Measurements from ENCODE around the gene POM121L12.

The POM121L12 gene

GRCh38 chr7:53035499-53036412 lies at the start of gene POM121L12:
POM121L12 (plus strand) TSS chr7:53035633; CDS start chr7:53035672, 39 bp downstream.
- DNase-seq: no peak

DNA sequence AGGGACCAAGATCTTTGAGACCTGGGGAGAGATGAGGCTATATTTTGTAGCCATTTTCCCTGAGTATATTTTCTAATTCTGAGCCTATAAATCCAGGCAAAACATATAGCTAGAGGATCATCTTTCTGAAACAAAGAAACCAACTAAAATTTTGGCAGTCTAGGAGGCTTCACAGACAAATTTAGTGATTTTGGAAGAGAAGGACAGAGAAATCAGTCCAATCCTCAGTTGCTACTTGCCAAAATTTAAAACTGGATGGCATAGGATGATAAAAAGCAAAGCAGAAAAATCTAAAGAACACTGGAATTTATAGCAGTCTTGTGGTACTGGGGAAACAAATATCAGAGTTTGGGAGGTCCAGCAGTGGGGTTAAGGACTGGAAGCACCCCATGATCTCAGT lies 43.4 kb upstream of the POM121L12 start:
- no peak for DNase-seq

DNA sequence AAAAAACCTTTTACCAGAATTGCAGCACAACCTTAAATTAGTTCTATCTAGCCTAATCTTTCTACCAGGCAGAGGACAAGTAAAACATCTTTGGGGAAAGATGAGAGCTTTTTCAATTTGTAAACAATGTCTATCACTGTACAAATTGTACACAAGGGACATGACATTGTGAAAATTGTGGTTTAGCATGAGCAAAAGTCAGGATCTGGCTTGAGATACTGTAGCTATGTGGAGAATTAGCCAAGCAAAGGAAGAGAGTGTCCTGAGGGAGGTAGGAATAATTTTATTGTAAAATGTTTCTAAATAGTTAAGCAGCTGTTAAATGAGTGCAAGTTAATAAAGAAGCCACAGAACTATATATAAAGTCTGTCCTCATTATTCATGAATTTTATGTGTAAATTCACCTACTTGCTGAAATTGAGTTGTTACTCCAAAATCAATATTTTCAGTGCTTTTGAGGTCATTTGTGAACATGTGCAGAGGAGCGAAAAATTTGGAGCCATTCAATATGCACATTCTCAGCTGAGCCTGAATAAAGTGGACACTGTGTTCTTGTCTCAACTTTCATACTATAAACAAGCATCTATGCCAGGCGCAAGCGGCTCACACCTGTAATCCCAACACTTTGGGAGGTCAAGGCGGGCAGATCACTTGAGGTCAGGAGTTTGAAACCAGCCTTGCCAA lies 42.8 kb upstream of the POM121L12 start:
- no peak for DNase-seq

DNA sequence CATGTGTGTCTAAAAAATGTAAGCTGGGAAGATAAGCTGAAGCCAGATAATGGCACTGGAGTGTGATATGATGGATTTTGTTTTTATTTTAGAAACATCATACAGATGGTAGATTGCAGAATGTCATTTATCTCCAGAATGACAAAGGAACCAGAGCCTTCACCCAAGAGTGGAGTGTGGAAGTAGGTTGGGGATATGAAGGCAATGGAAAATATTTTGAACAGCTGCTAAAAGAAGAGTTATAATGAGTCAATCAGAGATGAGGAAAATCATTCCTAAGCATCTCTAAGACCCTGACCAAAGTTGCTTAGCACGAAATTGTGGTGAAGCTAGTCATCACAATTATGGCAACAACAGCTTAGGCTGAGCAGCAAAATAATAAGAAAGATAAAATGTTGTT lies 39.8 kb upstream of the POM121L12 start:
- DNase-seq: no peak

- no peak for DNase-seq
These were observed 34.2 kb upstream of the POM121L12 start for GRCh38 chr7:53001221-53001620.

DNA sequence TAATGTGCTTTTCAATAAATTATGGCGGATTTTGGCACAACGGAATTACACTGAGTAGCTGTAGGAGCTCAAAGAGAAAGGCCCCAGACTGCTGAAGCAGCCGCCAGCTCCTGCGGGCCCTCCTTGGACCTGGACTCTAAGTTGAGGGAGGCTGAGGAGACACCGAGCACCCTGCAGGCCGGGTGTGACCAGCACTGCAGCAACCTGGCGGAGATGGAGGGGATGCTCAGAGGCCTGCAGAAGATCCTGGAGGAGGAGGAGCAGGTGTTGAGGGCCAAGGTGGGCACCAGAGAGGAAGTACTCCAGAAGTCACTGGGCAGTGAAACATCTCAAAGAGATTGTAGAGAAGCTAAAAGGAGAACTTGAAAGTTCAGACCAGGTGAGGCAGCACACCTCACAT lies 33.0 kb upstream of the POM121L12 start:
- no peak for DNase-seq

DNA sequence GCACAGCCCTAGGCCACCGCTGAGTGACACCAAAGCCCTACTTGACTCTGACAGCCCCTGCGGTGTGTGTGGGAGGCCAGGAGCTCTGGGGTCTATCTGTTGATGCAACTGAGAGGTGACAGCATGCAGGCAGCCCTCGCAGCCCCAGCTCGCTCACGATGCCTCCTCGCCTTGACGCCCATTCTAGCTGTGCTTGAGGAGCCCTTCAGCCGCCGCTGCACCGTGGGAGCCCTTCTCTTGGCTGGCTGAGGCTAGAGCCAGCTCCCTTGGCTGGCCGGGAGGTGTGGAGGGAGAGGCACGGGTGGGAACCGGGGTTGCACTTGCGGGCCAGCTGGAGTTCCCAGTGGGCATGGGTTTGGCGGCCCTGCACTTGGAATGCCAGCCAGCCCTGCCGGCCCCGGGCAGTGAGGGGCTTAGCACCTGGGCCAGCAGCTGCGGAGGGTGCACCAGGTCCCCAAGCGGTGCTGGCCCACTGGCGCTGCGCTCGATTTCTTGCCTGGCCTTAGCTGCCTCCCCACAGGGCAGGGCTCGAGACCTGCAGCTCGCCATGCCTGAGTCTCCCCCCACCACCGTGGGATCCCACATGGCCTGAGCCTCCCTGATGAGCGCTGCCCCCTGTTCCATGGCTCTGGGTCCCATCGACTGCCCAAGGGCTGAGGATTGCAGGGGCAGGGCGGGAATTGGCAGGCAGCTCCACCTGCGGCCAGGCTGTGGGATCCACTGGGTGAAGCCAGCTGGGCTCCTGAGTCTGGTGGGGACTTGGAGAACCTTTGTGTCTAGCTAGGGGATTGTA lies 31.6 kb upstream of the POM121L12 start:
- DNase-seq: no peak

GRCh38 chr7:53013925-53014324 lies 21.5 kb upstream of the POM121L12 start:
- DNase-seq: no peak

DNA sequence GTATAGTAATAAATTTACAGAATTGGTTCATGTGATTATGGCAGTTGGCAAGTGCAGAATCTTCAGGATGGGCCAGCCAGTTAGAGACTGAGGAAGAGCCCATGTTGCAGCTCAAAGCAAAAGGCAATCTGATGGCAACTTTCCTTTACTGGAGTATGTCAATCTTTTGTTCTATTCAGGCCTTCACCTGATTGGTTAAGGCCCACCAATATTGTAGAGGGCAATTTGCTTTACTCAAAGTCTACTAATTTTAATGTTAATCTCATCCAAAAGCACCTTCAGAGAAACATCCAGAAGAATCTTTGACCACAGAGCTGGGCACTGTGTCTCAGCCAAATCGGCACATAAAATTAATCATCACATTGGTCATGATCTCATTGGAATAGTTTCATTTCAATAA lies 20.0 kb upstream of the POM121L12 start:
- no peak for DNase-seq

DNA sequence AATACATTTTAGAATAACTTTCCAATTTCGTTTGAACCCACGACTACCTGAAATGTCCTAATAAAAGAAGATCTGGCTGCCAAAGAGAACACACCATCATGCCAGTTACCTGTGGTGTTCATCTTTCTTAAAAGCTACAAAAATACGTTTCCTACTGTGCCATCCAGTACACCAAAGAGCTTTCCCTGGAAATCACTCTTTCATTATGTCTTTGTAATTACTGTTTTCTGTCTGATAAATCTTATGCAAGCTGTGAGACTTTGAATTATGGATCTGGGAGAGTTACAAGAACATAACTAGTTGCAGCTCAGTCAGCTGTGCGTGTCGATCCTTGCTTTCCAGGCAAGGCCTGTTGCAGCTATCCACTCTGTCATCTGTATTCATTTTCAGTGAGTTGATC lies 12.5 kb upstream of the POM121L12 start:
- no peak for DNase-seq

GRCh38 chr7:53048638-53049037 lies 13.2 kb downstream of the POM121L12 start:
- no peak for DNase-seq

GRCh38 chr7:53050433-53050832 lies 15.0 kb downstream of the POM121L12 start:
- no peak for DNase-seq

DNA sequence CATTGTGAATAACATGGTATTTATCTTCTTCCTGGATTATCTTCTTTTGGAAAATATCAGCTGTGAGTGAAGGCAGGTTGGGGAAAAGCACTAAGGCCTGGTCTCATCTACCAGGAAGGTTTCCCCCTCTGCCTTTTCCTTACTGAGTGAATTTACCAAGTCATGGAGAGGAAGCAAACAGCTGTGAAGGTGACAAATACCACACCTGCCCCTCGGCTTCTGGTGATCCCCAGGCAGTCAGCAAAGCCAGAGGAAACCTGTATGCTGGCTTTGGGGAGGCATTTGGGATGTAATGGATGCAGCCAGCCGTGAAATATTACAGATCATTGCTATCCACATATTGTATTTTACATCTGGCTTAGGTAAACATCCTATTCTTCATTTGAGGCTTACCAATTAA lies 24.2 kb downstream of the POM121L12 start:
- DNase-seq: no peak

DNA sequence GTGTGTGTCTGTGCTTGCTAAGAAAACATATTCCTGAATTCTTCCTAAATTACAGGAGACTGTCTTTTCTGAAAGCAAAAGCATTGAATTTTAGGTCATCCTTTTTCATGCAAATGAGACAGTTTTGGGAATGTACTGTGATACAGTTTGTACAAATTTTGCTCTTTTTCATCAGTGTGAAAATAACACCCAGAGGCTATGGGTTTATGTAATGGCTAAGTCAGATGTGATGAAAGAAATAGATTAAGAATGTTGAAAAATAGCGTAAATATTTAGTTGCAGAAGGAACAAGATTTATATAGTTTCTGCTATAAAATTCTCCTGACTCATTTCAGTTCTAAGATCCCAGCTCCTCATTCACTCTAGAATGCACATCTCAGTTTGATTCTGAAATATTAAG lies 24.6 kb downstream of the POM121L12 start:
- DNase-seq: no peak

DNA sequence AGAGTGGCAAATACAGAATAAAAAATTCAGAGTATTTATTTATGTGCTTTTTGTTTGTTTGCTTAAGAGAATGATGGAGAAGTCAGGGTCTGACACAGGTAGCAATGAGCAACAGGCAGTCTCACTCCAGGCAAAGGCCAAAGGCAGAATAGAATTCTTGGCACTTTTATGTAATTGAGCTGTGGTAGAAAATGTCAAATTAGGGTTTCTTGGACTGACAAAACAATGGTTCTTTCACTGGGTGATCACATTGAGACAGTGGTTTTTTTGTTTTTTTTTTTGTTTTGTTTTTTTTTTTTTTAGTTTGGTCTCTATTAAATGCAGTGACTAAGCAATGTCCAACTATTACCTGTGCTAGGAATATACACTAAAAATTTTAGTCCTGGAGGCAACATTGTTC lies 27.4 kb downstream of the POM121L12 start:
- no peak for DNase-seq

GRCh38 chr7:53068673-53069072 lies 33.2 kb downstream of the POM121L12 start:
- no peak for DNase-seq

DNA sequence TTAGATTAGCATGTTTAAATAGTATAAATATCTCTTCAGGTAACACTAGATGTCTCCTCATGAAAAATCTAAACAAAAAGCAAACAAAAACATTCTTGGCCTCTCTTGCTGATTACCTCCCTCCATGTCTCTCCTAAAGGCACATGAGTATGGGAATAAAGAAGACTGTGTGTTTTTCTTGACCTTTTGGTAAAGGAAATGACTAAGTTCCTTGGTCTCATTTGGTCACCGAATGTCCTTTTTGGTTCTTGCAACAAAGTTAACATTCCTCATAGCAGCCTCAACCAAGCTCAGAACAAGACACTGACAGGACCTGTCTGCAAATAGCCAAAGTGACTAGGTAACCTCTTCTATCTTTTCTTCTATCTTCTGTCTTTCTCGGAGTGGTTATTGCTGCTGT lies 35.5 kb downstream of the POM121L12 start:
- DNase-seq: no peak

Data from CD4-positive, alpha-beta T cell treated with Interleukin-10 for 1 hour (primary cell).